ENCODE results near the gene CCNI.

- TF ChIP-seq EZH2 (IDR thresholded peaks at IDR 0.05) (no peak), CTCF (IDR thresholded peaks at IDR 0.05) (no peak)
These were observed 41.9 kb upstream of the CCNI start for GRCh38 chr4:77117721-77118120.

All from neural progenitor cell (in vitro differentiated cells).